Stimulated activated CD8-positive, alpha-beta memory T cell treated with anti-CD3 and anti-CD28 coated beads, Interleukin-2, amount 100 ng/mL, for 1 hour (primary cell): ENCODE data around the gene ZBTB1.
A peak's percentile ranks its signal among the peaks of the same experiment; 100 is the strongest.
"Not testable (repeated sequence)": the region's sequence is repeated elsewhere in the genome, so short reads cannot be mapped to it uniquely, and the experiment has no call there.

Experiments used
- DNase-seq, 2 donors: peaks; one replicate each; pipeline ENCODE4 v3.0.0-alpha.2; 2020; ENCODE audit warnings: low read depth in 2 of 2

The ZBTB1 gene

GRCh38 chr14:64496764-64497163 lies 7.8 kb upstream of the ZBTB1 start:
- no peak for DNase-seq

DNA sequence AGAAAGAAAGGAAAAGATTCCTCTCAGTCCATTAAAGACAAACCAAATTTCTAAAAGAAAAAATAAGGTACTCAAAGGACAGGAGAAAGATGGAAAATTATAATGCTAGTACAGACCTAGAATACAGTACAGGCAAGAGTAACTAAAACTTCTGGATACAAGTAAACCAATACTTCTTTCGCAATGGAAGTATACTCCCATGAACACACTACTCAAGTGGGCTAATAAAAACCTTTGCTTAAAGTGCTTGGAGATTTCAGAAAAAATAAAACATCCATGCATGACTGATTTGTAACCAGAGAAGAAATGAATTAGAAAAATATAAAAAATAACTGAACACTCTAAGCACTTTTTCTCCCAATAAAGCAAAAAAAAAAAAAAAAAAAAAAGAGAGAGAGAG lies 4.5 kb upstream of the ZBTB1 start:
- no peak for DNase-seq

DNA sequence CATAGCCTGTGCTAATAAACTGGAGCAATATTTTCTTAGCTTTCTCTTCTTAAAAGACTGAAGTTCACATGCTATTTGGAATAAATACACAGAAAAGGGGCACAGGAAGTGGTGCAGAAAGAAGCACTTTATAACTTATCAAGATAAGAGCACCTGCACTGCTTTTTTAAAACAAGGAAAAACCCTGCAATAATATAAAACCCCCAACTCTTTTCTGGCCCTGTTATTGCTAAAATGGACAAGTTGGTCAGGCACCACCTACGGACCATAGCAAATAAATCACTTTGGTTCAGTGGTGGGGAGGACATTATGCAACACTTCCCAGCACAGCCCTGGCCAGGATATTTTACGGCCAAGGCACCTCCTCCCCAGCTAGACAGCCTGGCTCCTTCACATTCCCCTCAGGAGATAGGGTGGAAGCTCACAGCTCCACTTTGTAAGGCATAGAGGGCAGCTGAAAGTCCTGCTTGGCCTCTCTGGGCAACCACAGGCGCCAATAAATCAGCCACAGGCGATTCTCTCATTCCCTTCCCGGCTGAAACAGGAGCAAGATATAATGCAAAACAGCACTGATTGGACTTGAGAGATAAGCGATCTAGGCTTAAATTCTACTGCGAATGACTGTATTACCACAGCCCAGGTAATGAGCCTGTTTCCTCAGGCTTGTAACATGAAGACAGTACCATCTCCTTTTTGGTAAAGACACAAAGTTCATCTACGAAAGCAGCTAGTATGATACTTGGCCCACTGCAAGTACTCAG lies 3.0 kb upstream of the ZBTB1 start:
- DNase-seq: no peak

DNA sequence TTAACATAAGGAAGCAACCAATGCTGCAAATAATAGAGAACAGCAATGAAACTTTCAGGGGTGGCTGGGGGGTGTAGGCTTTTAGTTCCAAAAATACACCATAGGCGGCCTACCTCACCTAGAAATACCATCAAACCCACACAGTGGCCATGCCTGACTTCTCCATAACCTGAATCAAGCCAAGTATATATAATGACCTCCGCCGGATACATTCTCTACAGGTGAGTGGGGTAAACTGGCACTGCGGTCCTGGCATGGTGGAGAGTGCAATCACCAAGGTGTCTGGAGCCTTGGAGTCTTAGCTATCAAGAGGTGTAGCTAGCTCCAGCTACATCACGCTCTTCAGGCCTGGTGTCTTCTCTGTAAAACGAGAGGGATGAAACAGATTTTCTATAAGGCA lies 2.1 kb upstream of the ZBTB1 start:
- no peak for DNase-seq

DNA sequence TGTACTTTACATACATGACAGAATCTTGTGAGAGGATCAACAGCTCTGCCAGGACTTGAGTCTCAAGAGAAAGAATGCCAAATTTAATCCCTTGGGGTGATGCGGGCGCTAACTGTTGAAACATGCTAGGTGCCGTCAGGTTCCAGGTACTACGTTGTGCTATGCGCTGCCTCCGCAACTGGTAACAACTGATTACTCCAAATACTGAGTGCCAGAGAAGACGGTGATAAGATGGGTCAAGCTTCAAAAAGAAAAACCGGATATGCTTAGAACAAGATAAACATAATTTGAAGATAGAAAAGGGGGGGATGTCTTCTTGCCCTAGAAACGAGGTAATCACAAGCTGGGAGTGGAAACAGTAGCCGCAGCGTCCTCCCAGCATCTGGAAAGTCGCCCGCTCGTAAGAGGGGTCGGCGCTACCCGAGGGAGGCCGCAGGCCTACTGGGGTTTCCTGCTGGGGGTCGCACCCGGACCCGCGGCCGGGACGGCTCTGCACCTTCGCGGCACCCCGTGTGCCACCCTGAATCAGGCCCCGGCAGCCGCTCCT lies 1.6 kb upstream of the ZBTB1 start:
- DNase-seq: peak in 1 of 2 donors; percentile 14

GRCh38 chr14:64503434-64504309 lies 898 bp upstream of the ZBTB1 start, which contains the start of gene ZBTB25:
ZBTB25 (minus strand) TSS chr14:64503838; CDS start chr14:64490533, 13,305 bp downstream.
- peak; percentile 90 for DNase-seq

- peak; percentile 64 to 72 for DNase-seq
These were observed 576 bp downstream of the ZBTB1 start for GRCh38 chr14:64504897-64505794.

DNA sequence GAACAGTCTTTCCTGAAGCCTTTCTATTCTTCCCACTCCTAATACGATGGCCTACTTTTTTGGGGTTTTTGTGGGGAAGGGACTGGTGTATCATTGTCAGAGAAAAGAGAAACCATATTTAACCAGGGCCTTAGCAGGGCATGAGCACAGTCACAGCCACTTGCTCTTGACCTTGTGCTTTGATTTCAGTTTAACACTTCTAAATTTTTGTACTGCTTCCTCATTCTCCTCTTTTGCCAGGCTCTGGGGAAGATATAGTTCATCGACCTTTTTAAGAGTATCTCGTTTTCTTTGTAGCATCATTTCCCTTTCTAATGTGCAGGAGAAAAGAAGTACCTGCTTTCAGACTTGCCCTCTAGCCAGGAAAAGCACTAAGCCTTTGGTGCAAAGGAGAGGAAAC lies 2.2 kb downstream of the ZBTB1 start:
- no peak for DNase-seq

GRCh38 chr14:64507376-64508156 lies 3.0 kb downstream of the ZBTB1 start:
- DNase-seq: no peak

- DNase-seq: no peak
These were observed 3.7 kb downstream of the ZBTB1 start for GRCh38 chr14:64508215-64508776.

DNA sequence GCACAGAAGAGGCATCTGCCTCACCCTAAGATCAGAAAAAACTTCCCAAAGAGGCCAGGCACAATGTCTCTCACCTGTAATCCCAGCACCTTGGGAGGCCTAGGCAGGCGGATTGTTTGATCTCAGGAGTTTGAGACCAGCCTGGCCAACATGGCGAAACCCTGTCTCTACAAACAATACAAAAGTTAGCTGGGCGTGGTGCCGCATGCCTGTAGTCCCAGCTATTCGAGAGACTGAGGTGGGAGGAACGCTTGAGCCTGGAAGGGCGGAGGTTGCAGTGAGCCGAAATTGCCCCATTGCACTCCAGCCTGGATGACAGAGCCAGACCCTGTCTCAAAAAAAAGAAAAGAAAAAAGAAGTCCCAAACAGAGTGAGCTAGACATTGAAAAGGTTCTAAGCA lies 4.5 kb downstream of the ZBTB1 start:
- no peak for DNase-seq

GRCh38 chr14:64510825-64511671 lies 6.5 kb downstream of the ZBTB1 start:
- DNase-seq: peak; percentile 42 to 47

GRCh38 chr14:64513271-64513670 lies 8.7 kb downstream of the ZBTB1 start:
- no peak for DNase-seq

- no peak for DNase-seq
These were observed 10.5 kb downstream of the ZBTB1 start for GRCh38 chr14:64515053-64515452.

GRCh38 chr14:64516969-64517368 lies 12.4 kb downstream of the ZBTB1 start:
- no peak for DNase-seq

DNA sequence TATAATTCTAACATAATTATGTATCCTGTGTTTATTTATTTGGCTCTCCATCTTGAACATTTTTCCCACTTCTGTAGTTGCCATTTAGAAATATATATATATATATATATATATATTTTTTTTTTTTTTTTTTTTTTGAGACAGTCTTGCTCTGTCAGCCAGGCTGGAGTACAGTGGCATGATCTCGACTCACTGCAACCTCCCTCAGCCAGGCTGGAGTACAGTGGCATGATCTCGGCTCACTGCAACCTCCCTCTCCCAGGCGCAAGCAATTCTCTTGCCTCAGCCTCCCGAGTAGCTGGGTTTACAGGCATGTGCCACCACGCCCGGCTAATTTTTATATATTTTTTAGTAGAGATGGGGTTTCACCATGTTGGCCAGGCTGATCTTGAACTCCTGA lies 13.1 kb downstream of the ZBTB1 start:
- not testable (repeated sequence) for DNase-seq

DNA sequence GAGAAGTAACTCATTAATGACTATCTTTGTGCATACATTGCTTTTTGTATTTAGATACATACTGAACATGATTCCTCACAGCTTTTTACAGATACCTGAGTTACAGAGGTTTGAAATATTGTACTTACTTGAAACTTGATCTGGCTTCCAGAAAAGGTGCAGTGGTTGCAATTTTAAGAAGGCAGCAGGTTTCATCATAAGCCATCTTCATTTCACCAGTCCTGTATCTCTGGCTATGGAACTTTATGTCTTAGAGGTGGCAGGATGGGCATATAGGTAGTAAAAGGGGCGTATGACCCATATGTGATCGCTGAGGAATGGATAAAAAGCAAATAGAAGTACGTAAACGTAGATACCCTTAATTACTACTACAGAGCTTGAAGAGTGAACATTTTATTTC lies 13.7 kb downstream of the ZBTB1 start:
- DNase-seq: no peak

GRCh38 chr14:64520699-64521098 lies 16.1 kb downstream of the ZBTB1 start:
- no peak for DNase-seq

GRCh38 chr14:64522591-64523355 lies 18.2 kb downstream of the ZBTB1 start:
- DNase-seq: no peak
